H9 (cell line): ENCODE measurements around the gene PSKH1. TPM values are rescaled to one million over a fixed set of nuclear protein-coding genes. Genes with fewer than 3 reads are reported as not detected.
A peak's percentile ranks its signal among the peaks of the same experiment; 100 is the strongest.

ENCODE experiments used
- DNase-seq: peaks from one replicate; pipeline ENCODE4 v3.0.0-alpha.2; 2017
- H2AFZ ChIP-seq: one replicate; pipeline ENCODE4 v1.6.1; 2013; ENCODE audit warnings: mild to moderate bottlenecking, low read length, control low read depth, moderate library complexity
- H2AK5ac ChIP-seq: 2 replicates; pipeline ENCODE4 v1.6.1; 2013; ENCODE audit warnings: low read length, control low read depth, mixed read lengths; ENCODE audit not compliant: insufficient read length
- H2BK120ac ChIP-seq: one replicate; pipeline ENCODE4 v1.6.1; 2013; ENCODE audit warnings: low read depth, mild to moderate bottlenecking, low read length, control low read depth, inconsistent platforms; ENCODE audit not compliant: poor library complexity, severe bottlenecking
- H2BK12ac ChIP-seq: 2 replicates; pipeline ENCODE4 v1.6.1; 2013; ENCODE audit warnings: low read length, control low read depth, mixed read lengths, low read depth; ENCODE audit not compliant: insufficient read length
- H2BK15ac ChIP-seq: 2 replicates; pipeline ENCODE4 v1.6.1; 2013; ENCODE audit warnings: low read depth, low read length, control low read depth
- H2BK20ac ChIP-seq: one replicate; pipeline ENCODE4 v1.6.1; 2013; ENCODE audit warnings: low read depth, mild to moderate bottlenecking, low read length, control low read depth, inconsistent platforms; ENCODE audit not compliant: poor library complexity, severe bottlenecking
- H2BK5ac ChIP-seq: 2 replicates; pipeline ENCODE4 v1.6.1; 2013; ENCODE audit warnings: low read length, control low read depth, mixed read lengths; ENCODE audit not compliant: insufficient read length
- H3K14ac ChIP-seq: 2 replicates; pipeline ENCODE4 v1.6.1; 2013; ENCODE audit warnings: low read length, control low read depth; ENCODE audit not compliant: insufficient read depth
- H3K18ac ChIP-seq: 2 replicates; pipeline ENCODE4 v1.6.1; 2013; ENCODE audit warnings: low read depth, mild to moderate bottlenecking, mixed read lengths, low read length, control low read depth; ENCODE audit not compliant: insufficient read length
- H3K23ac ChIP-seq: 2 replicates; pipeline ENCODE4 v1.6.1; 2013; ENCODE audit warnings: low read length, control low read depth, mixed read lengths, low read depth; ENCODE audit not compliant: insufficient read length
- H3K23me2 ChIP-seq: 2 replicates; pipeline ENCODE4 v1.6.1; 2013; ENCODE audit warnings: low read depth, mild to moderate bottlenecking, mixed read lengths, low read length, control low read depth; ENCODE audit not compliant: insufficient read length, poor library complexity, severe bottlenecking
- H3K27ac ChIP-seq: 2 replicates; pipeline ENCODE4 v1.5.1; 2013; ENCODE audit warnings: low read length, control low read depth, mixed read lengths, low read depth; ENCODE audit not compliant: insufficient read length
- H3K27me3 ChIP-seq: 2 replicates; pipeline ENCODE4 v1.6.1; 2013; ENCODE audit warnings: low read length, control low read depth, inconsistent platforms; ENCODE audit not compliant: insufficient read depth
- H3K4ac ChIP-seq: 2 replicates; pipeline ENCODE4 v1.6.1; 2013; ENCODE audit warnings: low read depth, mild to moderate bottlenecking, control low read depth, inconsistent platforms, low read length, moderate library complexity
- H3K4me1 ChIP-seq: 2 replicates; pipeline ENCODE4 v1.6.1; 2013; ENCODE audit warnings: low read length, control low read depth, inconsistent platforms; ENCODE audit not compliant: insufficient read depth
- H3K4me2 ChIP-seq: 2 replicates; pipeline ENCODE4 v1.6.1; 2013; ENCODE audit warnings: low read length, control low read depth, mixed read lengths; ENCODE audit not compliant: insufficient read length, insufficient read depth
- H3K56ac ChIP-seq: 2 replicates; pipeline ENCODE4 v1.6.1; 2013; ENCODE audit warnings: low read depth, mild to moderate bottlenecking, mixed read lengths, low read length, control low read depth; ENCODE audit not compliant: insufficient read length
- H3K79me1 ChIP-seq: 2 replicates; pipeline ENCODE4 v1.6.1; 2013; ENCODE audit warnings: low read depth, mild to moderate bottlenecking, moderate library complexity, low read length, control low read depth, inconsistent platforms; ENCODE audit not compliant: insufficient read depth, poor library complexity, severe bottlenecking
- H3K79me2 ChIP-seq: 2 replicates; pipeline ENCODE4 v1.6.1; 2013; ENCODE audit warnings: low read length, control low read depth, inconsistent platforms; ENCODE audit not compliant: insufficient read depth
- H3K9ac ChIP-seq: 2 replicates; pipeline ENCODE4 v1.6.1; 2013; ENCODE audit warnings: low read length, control low read depth, mixed read lengths; ENCODE audit not compliant: insufficient read length; ENCODE audit errors: extremely low read depth
- H3K9me3 ChIP-seq: one replicate; pipeline ENCODE4 v1.6.1; 2013; ENCODE audit warnings: low read depth, low read length, inconsistent platforms; ENCODE audit not compliant: control insufficient read depth
- H3T11ph ChIP-seq: one replicate; pipeline ENCODE4 v1.6.1; 2013; ENCODE audit warnings: mild to moderate bottlenecking, low read length, control low read depth, inconsistent platforms
- H4K20me1 ChIP-seq: one replicate; pipeline ENCODE4 v1.6.1; 2013; ENCODE audit not compliant: control insufficient read depth, insufficient read length, insufficient read depth
- H4K5ac ChIP-seq: 2 replicates; pipeline ENCODE4 v1.6.1; 2013; ENCODE audit warnings: low read depth, mild to moderate bottlenecking, mixed read lengths, low read length, control low read depth; ENCODE audit not compliant: insufficient read length
- H4K8ac ChIP-seq: replicated peaks from 2 replicates; pipeline ENCODE4 v1.6.1; 2013; ENCODE audit warnings: low read length, control low read depth, mixed read lengths, low read depth; ENCODE audit not compliant: insufficient read length
- H4K91ac ChIP-seq: 2 replicates; pipeline ENCODE4 v1.6.1; 2013; ENCODE audit warnings: low read depth, mild to moderate bottlenecking, moderate library complexity, mixed read lengths, low read length, control low read depth; ENCODE audit not compliant: insufficient read length
- H3K27ac Mint-ChIP-seq, 3 experiments: 2 replicates in 2 of 3; 3 replicates in 1 of 3; pipeline ENCODE4 v1.8.0; 2020 to 2021; ENCODE audit warnings: mixed read lengths in 3 of 3, mild to moderate bottlenecking in 1 of 3, moderate library complexity in 1 of 3
- H3K27me3 Mint-ChIP-seq: 2 replicates; pipeline ENCODE4 v1.8.0; 2021; ENCODE audit warnings: low read depth, mild to moderate bottlenecking, moderate library complexity, mixed read lengths
- H3K36me3 Mint-ChIP-seq, 3 experiments: 2 replicates in 2 of 3; 3 replicates in 1 of 3; pipeline ENCODE4 v1.8.0; 2020 to 2021; ENCODE audit warnings: low read depth in 3 of 3, mixed read lengths in 3 of 3; ENCODE audit not compliant: insufficient read depth in 1 of 3
- H3K4me1 Mint-ChIP-seq, 2 experiments: 2 replicates each; pipeline ENCODE4 v1.8.0; 2020; ENCODE audit warnings: mixed read lengths in 2 of 2
- H3K4me3 Mint-ChIP-seq, 2 experiments: 2 replicates in 1 of 2; 3 replicates in 1 of 2; pipeline ENCODE4 v1.8.0; 2020 to 2021; ENCODE audit warnings: mild to moderate bottlenecking in 2 of 2, mixed read lengths in 2 of 2, moderate library complexity in 1 of 2
- H3K9me3 Mint-ChIP-seq, 2 experiments: 2 replicates in 1 of 2; 3 replicates in 1 of 2; pipeline ENCODE4 v1.8.0; 2020; ENCODE audit warnings: mild to moderate bottlenecking in 2 of 2, mixed read lengths in 2 of 2, moderate library complexity in 1 of 2
- CTCF ChIP-seq: fragments of 200-600 bp; sonication (generic); conservative IDR thresholded peaks from 3 replicates; pipeline ENCODE4 v1.8.0; 2021; ENCODE audit warnings: antibody characterized with exemption, mild to moderate bottlenecking
- WGBS: extraction: QIAGEN DNeasy Blood & Tissue Kit; methylation state at CpG from one replicate; pipeline ENCODE4 v1.1.7; 2013; ENCODE audit warnings: missing lambda C conversion rate, low lambda C conversion rate, mixed read lengths; ENCODE audit not compliant: insufficient read length; ENCODE audit errors: extremely low coverage; 5-methylcytosine and 5-hydroxymethylcytosine counted together
- total RNA-seq: library from RNA; stranded (reverse); gene quantifications from 2 replicates; pipeline ENCODE4 v1.2.1, GENCODE V29; 2021

PSKH1 gene
- total RNA-seq, 1 experiment from 2014 or later: 29.1 TPM

GRCh38 chr16:67924140-67924906 lies 31.3 kb downstream of the PSKH1 start:
- Histone ChIP-seq H2AFZ (no peak overlapping the region), H3K14ac (no peak overlapping the region), H4K8ac (no peak overlapping the region), H3K9me3 (no peaks in the 10 kb centered on the region), H3K79me2 (no peaks in the 10 kb centered on the region), H4K91ac (no peak overlapping the region), H3K27ac (no peak overlapping the region), H3K4ac (no peak overlapping the region), H3K18ac (no peak overlapping the region), H3T11ph (no peak overlapping the region), H2BK120ac (no peak overlapping the region), H3K23me2 (no peaks in the 10 kb centered on the region), H3K79me1 (no peaks in the 10 kb centered on the region), H3K4me1 (no peaks in the 10 kb centered on the region), H2BK15ac (no peak overlapping the region), H3K9ac (no peak overlapping the region), H2BK20ac (no peak overlapping the region), H4K20me1 (no peaks in the 10 kb centered on the region), H3K56ac (no peak overlapping the region), H4K5ac (no peak overlapping the region), H3K23ac (no peak overlapping the region), H2AK5ac (no peak overlapping the region), H3K4me2 (no peak overlapping the region), H2BK5ac (no peak overlapping the region), H2BK12ac (no peak overlapping the region), H3K27me3 (no peaks in the 10 kb centered on the region)
- TF ChIP-seq CTCF: no peak
- Mint-ChIP-seq H3K27me3 (no peaks in the 10 kb centered on the region), H3K4me3 (no peak overlapping the region), H3K4me1 (peaks cover 4 to 16% of the 10 kb centered on the region in 2 experiments; a peak in 2 of 4 replicates), H3K36me3 (peaks cover 1 to 8% (median 4%) of the 10 kb centered on the region in 3 experiments; a peak in 4 of 7 replicates), H3K27ac (peak overlapping the region in 1 of 3 experiments; percentile 81; a peak in 1 of 7 replicates), H3K9me3 (no peaks in the 10 kb centered on the region)
- DNase-seq: no peak
- WGBS: no CpG with 5 or more reads among the region's 10 CpGs
